Measurements from ENCODE around the gene NT5DC2.
"Not testable (repeated sequence)": the region's sequence is repeated elsewhere in the genome, so short reads cannot be mapped to it uniquely, and the experiment has no call there.

GRCh38 chr3:52526671-52527038, 7.0 kb downstream of the NT5DC2 start:
- TF ChIP-seq POLR2A, EP300, CTCF (IDR thresholded peaks at IDR 0.05): not testable (repeated sequence)

Measured in suprapubic skin (tissue), 3 donors.